ENCODE data around the gene OVCH2. TPM values are rescaled to one million over a fixed set of nuclear protein-coding genes. Genes with fewer than 3 reads are reported as not detected.

The OVCH2 gene
- polyA plus RNA-seq, 1 donor from 2014 or later = not detected

DNA sequence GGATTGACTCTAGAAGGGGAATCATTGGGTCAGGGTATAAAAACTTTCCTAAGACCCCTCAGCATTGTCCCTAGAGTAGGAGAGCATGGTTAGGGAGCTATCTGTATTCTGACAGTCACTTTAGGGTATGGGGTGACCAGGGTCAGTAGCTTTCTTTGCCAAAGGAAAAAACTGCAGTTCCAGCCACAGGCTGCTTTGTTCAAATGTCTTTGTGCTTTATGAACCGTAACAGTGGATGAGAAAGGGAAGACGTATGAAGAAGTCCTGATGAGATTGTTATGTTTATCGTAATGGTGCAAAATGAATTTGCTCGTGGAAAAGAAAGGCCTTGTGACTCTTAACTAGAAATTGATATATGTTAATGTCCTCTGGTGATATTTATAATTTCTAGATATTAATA lies 63.0 kb downstream of the OVCH2 start:
- Histone ChIP-seq H4K20me1 (ENCODE audit: insufficient read depth) (no peaks in the 10 kb centered on the region), H3K4me3 (ENCODE audit: low read length) (no peak overlapping the region), H3K27me3 (ENCODE audit: insufficient read depth, low read depth, low read length) (no peaks in the 10 kb centered on the region), H3K9me2 (ENCODE audit: insufficient read depth, low read length) (no peaks in the 10 kb centered on the region), H2AFZ (ENCODE audit: low read depth, low read length) (no peak overlapping the region), H3K27ac (ENCODE audit: low read length) (no peak overlapping the region), H3K9ac (ENCODE audit: low read length) (no peak overlapping the region), H3F3A (ENCODE audit: insufficient read depth, low read length, poor library complexity, severe bottlenecking) (no peaks in the 10 kb centered on the region), H3K9me3 (ENCODE audit: low read length) (no peaks in the 10 kb centered on the region), H3K4me2 (ENCODE audit: low read length) (no peak overlapping the region), H3K79me2 (replicated peaks; ENCODE audit: insufficient read depth, low read length) (no peaks in the 10 kb centered on the region), H3K36me3 (ENCODE audit: insufficient read depth, low read length) (no peaks in the 10 kb centered on the region)
- TF ChIP-seq MXI1 (conservative IDR thresholded peaks at IDR 0.05; ENCODE audit: poor library complexity, severe bottlenecking) = no peak
- TF ChIP-seq RAD21 (conservative IDR thresholded peaks at IDR 0.05) = no peak
- TF ChIP-seq, protein P1, sequence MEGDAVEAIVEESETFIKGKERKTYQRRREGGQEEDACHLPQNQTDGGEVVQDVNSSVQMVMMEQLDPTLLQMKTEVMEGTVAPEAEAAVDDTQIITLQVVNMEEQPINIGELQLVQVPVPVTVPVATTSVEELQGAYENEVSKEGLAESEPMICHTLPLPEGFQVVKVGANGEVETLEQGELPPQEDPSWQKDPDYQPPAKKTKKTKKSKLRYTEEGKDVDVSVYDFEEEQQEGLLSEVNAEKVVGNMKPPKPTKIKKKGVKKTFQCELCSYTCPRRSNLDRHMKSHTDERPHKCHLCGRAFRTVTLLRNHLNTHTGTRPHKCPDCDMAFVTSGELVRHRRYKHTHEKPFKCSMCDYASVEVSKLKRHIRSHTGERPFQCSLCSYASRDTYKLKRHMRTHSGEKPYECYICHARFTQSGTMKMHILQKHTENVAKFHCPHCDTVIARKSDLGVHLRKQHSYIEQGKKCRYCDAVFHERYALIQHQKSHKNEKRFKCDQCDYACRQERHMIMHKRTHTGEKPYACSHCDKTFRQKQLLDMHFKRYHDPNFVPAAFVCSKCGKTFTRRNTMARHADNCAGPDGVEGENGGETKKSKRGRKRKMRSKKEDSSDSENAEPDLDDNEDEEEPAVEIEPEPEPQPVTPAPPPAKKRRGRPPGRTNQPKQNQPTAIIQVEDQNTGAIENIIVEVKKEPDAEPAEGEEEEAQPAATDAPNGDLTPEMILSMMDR (IDR thresholded peaks at IDR 0.05; ENCODE audit: poor library complexity, severe bottlenecking) = no peak
- no peak for TF ChIP-seq POLR2AphosphoS5 (IDR thresholded peaks at IDR 0.05)
- TF ChIP-seq EZH2 (IDR thresholded peaks at IDR 0.05; ENCODE audit: borderline replicate concordance, insufficient read depth, low read length, poor library complexity, severe bottlenecking) = no peak
- TF ChIP-seq TAF1 (IDR thresholded peaks at IDR 0.05; ENCODE audit: low read depth) = no peak
- TF ChIP-seq, protein P2, sequence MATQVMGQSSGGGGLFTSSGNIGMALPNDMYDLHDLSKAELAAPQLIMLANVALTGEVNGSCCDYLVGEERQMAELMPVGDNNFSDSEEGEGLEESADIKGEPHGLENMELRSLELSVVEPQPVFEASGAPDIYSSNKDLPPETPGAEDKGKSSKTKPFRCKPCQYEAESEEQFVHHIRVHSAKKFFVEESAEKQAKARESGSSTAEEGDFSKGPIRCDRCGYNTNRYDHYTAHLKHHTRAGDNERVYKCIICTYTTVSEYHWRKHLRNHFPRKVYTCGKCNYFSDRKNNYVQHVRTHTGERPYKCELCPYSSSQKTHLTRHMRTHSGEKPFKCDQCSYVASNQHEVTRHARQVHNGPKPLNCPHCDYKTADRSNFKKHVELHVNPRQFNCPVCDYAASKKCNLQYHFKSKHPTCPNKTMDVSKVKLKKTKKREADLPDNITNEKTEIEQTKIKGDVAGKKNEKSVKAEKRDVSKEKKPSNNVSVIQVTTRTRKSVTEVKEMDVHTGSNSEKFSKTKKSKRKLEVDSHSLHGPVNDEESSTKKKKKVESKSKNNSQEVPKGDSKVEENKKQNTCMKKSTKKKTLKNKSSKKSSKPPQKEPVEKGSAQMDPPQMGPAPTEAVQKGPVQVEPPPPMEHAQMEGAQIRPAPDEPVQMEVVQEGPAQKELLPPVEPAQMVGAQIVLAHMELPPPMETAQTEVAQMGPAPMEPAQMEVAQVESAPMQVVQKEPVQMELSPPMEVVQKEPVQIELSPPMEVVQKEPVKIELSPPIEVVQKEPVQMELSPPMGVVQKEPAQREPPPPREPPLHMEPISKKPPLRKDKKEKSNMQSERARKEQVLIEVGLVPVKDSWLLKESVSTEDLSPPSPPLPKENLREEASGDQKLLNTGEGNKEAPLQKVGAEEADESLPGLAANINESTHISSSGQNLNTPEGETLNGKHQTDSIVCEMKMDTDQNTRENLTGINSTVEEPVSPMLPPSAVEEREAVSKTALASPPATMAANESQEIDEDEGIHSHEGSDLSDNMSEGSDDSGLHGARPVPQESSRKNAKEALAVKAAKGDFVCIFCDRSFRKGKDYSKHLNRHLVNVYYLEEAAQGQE (IDR thresholded peaks at IDR 0.05; ENCODE audit: borderline replicate concordance) = no peak
- no peak for TF ChIP-seq SMC3 (conservative IDR thresholded peaks at IDR 0.05; ENCODE audit: poor library complexity)
- no peak for TF ChIP-seq EP300 (conservative IDR thresholded peaks at IDR 0.05; ENCODE audit: poor library complexity, severe bottlenecking)

DNA sequence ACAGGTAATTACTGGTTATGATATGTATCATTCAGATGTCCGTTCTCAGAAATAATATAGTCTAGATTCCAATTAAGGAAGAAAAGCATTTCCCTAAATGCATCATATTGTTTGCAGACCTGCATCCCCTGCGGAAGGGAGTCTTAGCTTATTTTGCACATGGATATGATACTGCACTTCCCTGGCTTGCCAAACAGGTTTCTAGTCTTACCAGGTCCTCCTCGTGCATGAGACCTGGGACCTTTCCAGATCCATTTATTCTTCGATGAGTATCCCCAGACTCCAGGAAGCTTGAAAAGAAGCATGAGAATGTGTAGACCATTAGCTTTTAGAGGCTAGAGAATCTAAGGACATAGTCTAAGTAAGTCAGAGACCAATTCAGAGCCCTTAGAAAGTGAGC lies 63.5 kb downstream of the OVCH2 start:
- Histone ChIP-seq H3K79me2 (replicated peaks; ENCODE audit: insufficient read depth, low read length) (no peaks in the 10 kb centered on the region), H3F3A (ENCODE audit: insufficient read depth, low read length, poor library complexity, severe bottlenecking) (no peaks in the 10 kb centered on the region), H3K27ac (ENCODE audit: low read length) (no peak overlapping the region), H3K4me2 (ENCODE audit: low read length) (no peak overlapping the region), H3K4me3 (ENCODE audit: low read length) (no peak overlapping the region), H3K9me2 (ENCODE audit: insufficient read depth, low read length) (no peaks in the 10 kb centered on the region), H3K9ac (ENCODE audit: low read length) (no peak overlapping the region), H2AFZ (ENCODE audit: low read depth, low read length) (no peak overlapping the region), H3K9me3 (ENCODE audit: low read length) (no peaks in the 10 kb centered on the region), H3K27me3 (ENCODE audit: insufficient read depth, low read depth, low read length) (no peaks in the 10 kb centered on the region), H3K36me3 (ENCODE audit: insufficient read depth, low read length) (no peaks in the 10 kb centered on the region), H4K20me1 (ENCODE audit: insufficient read depth) (no peaks in the 10 kb centered on the region)
- TF ChIP-seq POLR2AphosphoS5 (IDR thresholded peaks at IDR 0.05) = no peak
- TF ChIP-seq SMC3 (conservative IDR thresholded peaks at IDR 0.05; ENCODE audit: poor library complexity) = no peak
- no peak for TF ChIP-seq EZH2 (IDR thresholded peaks at IDR 0.05; ENCODE audit: borderline replicate concordance, insufficient read depth, low read length, poor library complexity, severe bottlenecking)

DNA sequence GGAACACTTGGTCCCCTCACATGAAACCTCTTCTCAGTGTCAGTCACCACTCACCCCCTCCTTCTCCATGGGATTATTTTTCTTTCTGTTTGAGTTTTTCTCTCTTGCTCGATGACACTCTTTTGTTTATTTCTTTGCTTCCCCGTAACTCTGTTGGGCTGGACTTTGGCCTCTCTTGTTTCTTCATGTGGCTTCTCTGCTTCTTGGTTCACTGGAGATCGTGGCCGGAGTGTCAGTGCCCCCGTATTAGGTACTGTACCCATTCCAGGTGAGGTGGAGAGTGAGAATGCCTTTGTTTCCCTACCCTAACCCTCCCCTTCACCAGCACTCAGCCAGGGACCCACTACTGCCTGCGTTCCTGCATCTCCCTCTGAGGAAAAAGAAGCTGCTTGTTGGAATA lies 65.5 kb downstream of the OVCH2 start:
- H3K9ac ChIP-seq (ENCODE audit: low read length) = no peak overlapping the region
- no peak overlapping the region for H3K4me3 ChIP-seq (ENCODE audit: low read length)
- H3K9me2 ChIP-seq (ENCODE audit: insufficient read depth, low read length) = no peaks in the 10 kb centered on the region
- H3K27ac ChIP-seq (ENCODE audit: low read length) = no peak overlapping the region
- no peaks in the 10 kb centered on the region for H3K9me3 ChIP-seq (ENCODE audit: low read length)
- no peak for TF ChIP-seq EZH2 (IDR thresholded peaks at IDR 0.05; ENCODE audit: borderline replicate concordance, insufficient read depth, low read length, poor library complexity, severe bottlenecking)
- TF ChIP-seq SMC3 (conservative IDR thresholded peaks at IDR 0.05; ENCODE audit: poor library complexity) = no peak
- TF ChIP-seq RAD21 (conservative IDR thresholded peaks at IDR 0.05) = no peak
- TF ChIP-seq, protein P1 (IDR thresholded peaks at IDR 0.05; ENCODE audit: poor library complexity, severe bottlenecking) = no peak
- TF ChIP-seq, protein P2 (IDR thresholded peaks at IDR 0.05; ENCODE audit: borderline replicate concordance) = no peak
- TF ChIP-seq TAF1 (IDR thresholded peaks at IDR 0.05; ENCODE audit: low read depth) = no peak
- TF ChIP-seq EP300 (conservative IDR thresholded peaks at IDR 0.05; ENCODE audit: poor library complexity, severe bottlenecking) = no peak
- no peaks in the 10 kb centered on the region for H3F3A ChIP-seq (ENCODE audit: insufficient read depth, low read length, poor library complexity, severe bottlenecking)
- no peaks in the 10 kb centered on the region for H4K20me1 ChIP-seq (ENCODE audit: insufficient read depth)
- H3K36me3 ChIP-seq (ENCODE audit: insufficient read depth, low read length) = no peaks in the 10 kb centered on the region
- no peaks in the 10 kb centered on the region for H3K79me2 ChIP-seq (replicated peaks; ENCODE audit: insufficient read depth, low read length)
- no peaks in the 10 kb centered on the region for H3K27me3 ChIP-seq (ENCODE audit: insufficient read depth, low read depth, low read length)
- no peak overlapping the region for H2AFZ ChIP-seq (ENCODE audit: low read depth, low read length)
- no peak overlapping the region for H3K4me2 ChIP-seq (ENCODE audit: low read length)
